GM21576 (cell line): ENCODE measurements around the gene B4GALT6.
A peak's percentile ranks its signal among the peaks of the same experiment; 100 is the strongest.
"Not testable (repeated sequence)": the region's sequence is repeated elsewhere in the genome, so short reads cannot be mapped to it uniquely, and the experiment has no call there.

ENCODE experiments used
- ATAC-seq: cut with Tn5 transposase; IDR thresholded peaks from one replicate; pipeline ENCODE4 v1.9.1; 2021; ENCODE audit warnings: mild to moderate bottlenecking, moderate library complexity; ENCODE audit not compliant: unreplicated experiment

Gene B4GALT6, protein sequence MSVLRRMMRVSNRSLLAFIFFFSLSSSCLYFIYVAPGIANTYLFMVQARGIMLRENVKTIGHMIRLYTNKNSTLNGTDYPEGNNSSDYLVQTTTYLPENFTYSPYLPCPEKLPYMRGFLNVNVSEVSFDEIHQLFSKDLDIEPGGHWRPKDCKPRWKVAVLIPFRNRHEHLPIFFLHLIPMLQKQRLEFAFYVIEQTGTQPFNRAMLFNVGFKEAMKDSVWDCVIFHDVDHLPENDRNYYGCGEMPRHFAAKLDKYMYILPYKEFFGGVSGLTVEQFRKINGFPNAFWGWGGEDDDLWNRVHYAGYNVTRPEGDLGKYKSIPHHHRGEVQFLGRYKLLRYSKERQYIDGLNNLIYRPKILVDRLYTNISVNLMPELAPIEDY

DNA sequence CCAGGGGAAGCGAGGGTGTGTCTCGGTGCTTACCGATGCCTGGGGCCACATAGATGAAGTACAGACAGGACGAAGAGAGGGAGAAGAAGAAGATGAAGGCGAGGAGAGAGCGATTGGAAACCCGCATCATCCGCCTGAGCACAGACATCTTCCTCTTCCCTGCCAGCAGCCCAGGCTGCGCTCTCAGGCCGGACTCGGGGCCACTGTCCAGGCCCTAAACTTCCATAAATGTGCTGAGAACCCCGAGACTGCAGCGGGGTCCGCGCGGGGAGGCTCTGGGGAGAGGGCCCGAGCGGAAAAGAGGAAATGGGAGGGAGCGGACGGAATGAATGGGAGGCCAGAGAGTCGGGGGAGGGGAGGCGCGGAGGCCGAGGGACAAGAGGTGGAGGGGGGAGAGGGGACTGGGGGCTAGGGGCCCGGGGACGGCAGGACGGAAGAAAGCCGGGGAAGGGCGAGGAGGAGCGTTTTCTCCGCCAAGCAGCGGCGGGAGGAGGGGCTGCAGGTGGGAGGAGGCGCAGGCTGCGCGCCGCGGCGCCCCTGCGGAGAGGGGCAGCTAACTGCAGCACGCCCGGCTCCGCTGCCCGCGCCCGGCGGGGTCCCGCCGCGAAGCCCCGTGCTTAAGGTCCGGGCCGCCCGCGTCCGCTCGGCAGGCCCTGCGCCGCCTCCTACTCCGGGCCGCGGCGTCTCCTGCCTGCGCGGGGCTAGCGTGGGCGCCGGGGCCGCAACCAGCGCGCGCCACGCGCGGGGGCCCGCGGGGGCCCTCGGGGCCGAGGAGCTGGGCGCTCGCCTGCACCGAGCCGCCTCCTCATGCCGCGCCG lies at the start of gene B4GALT6:
Gene B4GALT6 (minus strand): TSS at position 303 of the 818 bp plus-strand sequence. CDS start 155 bp downstream, at position 148.
- ATAC-seq, result peak; percentile 32

DNA sequence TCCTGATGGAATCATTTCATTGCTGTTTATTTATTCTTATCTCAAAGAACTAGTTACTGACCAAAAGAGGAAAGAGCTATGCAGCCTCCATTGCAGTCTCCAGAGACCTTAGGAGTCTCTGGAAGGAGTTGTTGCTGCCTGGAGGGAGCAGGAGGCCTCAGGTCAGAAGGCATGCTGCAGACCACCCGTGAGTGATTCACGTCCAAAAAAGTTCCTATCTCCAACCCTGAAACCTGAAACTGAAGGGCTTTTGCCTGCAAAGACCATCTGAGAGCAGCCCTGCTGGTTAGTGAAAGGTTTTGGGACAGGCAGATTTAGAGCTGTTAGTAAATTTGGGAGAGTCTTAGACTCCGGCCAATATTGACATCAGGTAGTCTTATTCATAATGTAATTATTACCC lies 47.2 kb upstream of the B4GALT6 start:
- ATAC-seq, result no peak

DNA sequence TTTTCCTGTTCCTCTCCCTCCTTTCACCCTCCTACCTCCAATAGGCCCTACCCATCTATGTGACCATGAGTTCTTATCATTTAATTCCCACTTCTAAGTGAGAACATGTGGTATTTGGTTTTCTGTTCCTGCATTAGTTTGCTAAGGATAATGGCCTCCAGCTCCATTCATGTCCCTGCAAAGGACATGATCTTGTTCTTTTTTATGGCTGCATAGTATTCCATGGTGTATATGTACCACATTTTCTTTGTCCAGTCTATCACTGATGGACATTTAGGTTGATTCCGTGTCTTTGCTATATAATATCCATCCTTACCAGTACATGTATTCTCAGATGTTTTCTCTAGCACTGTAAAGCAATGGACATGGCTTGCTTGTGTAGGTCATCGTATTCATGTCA lies 44.8 kb upstream of the B4GALT6 start:
- ATAC-seq, result not testable (repeated sequence)

DNA sequence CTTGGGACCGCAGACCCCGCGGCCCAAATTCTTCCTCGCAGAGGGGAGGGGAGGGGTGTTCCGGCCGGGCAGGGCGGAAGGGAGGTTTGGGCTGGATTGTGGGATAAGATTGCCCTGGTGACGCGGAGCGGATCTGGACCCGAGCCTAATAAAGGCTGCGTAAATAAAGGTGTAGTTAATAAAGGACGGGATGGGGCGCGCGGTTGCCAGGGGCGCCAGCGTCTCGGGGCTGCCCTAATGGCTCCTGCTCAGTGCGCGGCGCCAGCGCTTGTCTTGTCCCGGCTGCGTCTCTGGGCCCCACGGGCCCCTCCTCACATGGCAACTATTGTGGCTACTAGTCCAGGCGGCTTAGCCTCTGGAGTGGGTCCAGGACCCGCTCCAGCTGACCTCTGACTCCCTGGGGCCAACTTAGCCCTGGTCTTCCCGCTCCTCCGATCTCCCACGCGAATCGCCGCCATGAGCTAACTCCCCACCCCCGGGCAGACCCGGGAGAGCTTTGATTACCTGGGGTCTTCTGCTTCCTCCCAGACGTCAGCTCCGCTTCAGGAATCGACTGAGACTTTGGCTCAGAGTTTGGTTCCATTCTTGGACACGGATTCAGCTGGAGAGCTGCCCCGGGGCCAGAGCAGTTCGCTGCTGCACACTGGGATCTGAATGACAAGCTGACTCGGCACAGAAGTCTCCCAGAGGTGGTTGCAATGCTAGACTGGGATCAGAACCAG lies 39.8 kb upstream of the B4GALT6 start:
- ATAC-seq, result no peak

DNA sequence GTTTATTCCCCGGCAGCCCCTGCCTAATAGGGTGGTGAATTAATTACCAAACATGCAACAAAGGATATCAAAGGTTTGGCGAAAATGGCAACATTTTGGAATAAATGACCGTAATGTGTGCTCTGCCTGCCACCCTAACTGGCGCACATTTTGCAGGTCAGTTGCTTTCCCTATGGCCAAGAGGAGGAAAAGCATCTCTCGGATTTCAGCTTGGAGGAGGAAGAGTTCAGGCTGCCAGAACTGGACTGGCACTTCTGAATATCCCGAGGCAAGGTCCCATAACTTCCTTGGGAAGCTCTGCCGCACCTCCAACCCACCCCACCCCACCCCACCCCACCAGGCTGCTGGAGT lies 39.2 kb upstream of the B4GALT6 start:
- no peak for ATAC-seq

DNA sequence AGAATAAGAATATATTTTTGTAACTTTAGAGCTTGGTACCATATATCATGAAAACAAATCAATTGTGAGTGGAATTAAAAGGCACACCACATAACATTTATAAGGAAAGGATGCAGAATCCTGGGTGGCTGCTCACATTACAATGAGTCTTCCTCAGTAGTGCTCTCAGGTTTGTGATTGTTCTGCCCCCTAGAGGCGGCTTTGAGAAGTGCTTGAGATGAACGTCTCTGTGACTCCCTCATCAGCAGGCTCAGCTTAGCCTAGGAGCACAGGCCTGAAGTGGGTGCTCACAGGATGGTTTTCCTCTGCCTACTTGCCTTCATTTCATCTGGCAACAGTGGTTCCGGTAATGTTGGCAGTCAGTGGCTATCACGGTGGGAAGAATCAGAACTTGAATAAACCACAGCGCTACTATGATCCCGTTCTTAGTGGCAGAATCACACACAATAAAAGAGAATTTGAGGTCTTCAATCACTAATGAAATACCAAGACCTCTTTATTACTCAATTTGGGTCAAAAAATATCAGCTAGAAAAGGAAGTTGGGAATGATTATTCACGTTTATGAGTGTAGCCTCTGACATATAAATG lies 38.1 kb upstream of the B4GALT6 start:
- ATAC-seq, result peak; percentile 96

DNA sequence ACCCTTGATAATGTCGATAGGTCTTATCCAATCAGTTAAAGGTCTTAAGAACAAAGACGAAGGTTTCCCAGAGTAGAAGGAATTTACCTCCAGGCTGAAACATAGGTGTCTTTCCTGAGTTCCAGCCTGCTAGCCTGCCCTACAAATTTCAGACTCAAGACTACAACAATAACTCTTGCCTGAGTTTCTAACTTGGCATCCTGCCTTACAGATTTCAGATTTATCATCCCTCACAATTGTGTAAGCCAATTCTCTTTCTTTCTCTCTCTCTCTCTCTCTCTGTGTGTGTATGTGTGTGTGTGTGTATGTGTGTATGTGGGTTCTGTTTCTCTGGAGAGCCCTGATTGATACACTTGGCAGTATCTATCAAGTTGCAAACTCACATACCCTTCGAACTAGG lies 37.2 kb upstream of the B4GALT6 start:
- no peak for ATAC-seq

DNA sequence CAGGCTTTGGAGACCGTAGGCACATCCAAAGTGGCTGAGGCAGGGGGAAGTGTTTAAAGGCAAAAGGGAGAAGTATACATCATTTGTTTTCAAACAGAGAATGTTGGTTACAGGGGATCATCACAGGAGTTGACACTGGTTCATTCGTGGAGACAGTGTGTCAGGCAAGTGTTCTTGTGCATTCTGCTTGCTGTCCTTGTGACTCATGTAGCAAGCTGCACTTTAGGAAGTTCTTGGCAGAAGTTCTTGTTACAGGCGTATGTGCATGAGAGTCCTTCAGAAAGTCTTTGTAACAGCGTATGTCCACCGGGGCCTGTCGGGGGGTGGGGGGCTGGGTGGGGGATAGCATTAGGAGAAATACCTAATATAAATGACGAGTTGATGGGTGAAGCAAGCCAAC lies 36.5 kb upstream of the B4GALT6 start:
- no peak for ATAC-seq

DNA sequence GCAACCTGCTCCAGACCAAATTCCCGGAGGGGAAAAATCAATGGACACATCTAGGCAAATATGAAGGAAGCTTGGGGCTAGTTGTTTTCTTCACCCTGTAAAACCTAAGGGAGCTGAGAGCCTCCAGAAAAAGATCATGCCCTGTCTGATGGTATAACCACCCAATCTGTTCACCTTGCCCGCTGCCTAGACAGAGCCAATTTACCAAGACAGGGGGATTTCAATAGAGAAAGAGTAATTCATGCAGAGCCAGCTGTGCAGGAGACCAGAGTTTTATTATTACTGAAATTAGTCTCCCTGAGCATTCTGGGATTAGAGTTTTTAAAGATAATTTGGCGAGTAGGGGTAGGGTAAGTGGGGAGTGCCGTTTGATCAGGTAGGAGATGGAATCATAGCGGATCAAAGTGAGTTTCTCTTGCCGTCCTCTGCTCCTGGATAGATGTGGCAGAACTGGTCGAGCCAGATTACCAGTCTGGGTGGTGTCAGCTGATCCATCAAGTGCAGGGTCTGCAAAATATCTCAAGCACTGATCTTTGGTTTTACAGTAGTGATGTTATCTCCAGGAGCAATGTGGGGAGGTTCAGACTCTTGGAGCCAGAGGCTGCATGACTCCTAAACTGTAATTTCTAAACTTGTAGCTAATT lies 35.1 kb upstream of the B4GALT6 start:
- ATAC-seq, result no peak

DNA sequence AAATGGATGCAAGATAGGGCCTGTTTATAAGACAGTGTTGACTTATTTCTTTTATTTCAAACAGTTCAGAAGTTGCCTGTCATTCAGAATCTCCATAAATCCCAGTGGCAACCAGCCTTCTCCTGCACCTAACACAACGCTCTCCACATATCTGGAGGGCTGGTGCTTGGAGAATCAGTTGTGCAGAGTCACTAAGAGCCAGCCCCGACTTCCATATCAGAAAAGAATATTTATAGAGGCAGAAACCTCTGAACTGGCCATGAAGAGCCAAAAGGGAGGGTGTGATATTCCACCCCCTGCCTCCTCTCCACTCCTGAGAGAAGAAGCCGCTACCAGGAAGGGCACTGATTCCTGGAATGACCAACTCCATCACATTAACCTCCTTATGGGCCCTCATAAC lies 34.0 kb upstream of the B4GALT6 start:
- no peak for ATAC-seq

DNA sequence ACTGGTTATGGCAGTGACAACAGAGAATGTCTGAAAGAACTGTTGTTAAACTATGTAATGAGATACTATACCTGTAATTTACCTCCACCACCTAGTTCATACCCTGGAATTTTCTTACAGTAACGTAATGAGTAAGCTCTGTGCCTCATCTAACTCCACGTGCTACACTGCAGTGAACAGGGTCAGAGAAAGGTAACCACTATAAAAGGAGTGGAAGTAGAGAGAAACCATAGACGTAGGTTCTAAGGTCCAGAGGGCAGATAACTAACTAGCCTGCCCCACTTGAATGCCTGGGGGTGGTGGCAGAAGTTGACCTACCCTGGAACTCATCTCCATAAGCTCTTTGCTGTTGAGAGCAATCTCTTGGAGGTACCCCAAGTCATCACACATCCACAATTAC lies 32.0 kb upstream of the B4GALT6 start:
- no peak for ATAC-seq

DNA sequence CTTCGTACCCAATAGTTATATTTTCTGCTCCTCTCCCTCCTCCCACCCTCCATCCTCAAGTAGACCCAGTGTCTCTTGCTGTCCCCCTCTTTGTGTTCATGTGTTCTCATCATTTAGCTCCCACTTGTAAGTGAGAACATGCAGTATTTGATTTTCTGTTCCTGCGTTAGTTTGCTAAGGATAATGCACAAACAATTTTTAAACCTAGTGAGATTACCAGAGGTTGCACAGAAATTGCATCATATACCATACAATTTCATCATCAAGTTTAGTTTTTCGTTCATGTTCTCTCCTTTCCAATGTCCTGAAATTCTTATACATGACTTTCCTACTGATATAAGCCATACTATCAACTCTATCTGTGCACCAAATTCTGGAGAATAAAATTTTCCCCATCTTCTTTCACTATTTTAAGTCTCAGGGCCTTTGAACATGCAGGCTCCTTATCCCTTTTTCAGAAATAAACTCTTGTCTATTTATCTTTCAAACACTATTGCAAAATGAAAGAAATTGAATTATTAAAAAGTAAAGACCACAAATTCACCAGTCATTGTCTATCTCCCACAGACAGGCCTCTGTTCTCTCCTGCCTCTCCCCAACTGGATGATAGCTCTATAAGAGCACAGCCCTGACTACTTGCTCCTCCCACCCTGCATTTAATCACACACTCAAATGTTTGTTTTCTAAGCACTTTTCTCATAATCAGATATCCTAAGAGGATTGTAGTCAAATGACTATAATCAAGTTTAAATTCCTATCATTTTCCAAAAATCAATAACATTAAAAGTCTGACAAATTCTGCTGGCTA lies 27.2 kb upstream of the B4GALT6 start:
- no peak for ATAC-seq

DNA sequence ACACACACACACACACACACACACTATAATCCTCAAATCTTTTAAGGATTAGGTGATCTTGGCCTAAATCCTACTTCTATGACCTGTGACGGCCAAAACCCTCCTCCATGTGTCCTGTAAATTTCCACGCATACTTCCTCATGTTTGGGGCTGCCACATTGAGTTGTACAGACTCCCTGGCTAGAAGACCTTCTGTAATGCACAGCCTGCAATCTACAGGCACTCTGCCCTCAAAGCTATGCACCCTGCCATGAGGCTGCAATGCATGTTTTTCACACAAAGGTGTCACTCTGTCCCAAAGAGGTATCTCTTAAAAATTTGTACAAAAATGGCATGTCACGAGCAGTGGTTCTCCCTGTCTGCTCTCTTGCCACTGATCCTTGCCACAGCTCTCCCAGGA lies 26.4 kb upstream of the B4GALT6 start:
- no peak for ATAC-seq

DNA sequence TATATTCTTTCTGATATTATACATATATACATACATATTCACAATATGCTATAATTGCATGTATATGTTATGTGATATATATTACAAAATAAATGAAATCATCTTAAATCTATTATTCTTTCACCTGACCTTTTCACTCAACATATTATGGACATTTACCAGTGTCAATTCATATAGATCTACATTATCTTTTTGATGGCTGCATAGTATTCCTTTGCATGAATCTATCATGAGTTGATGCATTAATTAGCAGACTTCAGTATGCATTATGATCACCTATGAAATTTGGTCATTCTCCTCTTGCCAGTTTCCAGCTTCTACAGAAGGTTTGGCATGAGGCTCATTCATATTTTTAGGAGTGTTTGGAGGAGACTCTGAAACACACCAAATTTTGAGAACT lies 23.4 kb upstream of the B4GALT6 start:
- ATAC-seq, result no peak

DNA sequence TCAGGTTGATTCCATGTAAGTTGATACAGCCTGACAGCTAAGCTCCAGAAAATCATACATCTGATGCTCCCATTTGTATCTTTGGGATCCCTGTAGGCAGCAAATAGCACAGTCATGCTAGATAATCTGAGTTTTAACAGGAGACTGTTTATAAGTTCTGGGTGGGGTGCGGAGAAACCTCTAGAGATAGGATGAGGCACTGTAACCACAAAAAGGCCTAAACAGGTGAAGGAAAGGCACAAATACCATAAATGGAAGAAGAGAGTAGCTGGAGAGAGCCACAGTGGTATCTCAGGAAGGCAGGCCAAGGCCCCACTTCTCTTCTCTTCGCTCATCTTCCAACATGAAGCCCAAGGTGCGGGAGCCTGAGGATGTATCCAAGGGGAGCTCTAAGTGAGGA lies 18.1 kb upstream of the B4GALT6 start:
- ATAC-seq, result no peak

DNA sequence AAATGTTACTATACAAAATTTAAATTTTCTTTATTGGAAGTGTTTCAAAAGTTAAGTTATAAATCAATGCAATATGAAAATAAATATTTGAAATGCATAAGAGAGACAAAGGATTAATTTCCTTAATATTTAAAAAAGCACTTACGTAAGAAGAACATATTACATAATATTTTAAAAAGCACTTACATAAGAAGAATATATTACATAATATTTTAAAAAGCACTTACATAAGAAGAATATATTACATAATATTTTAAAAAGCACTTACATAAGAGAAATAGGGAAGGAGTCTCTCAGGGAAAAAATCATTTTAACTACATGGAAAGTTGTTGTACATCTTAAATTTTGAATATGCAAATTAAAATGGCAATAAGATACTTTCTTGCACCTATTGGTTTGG lies 17.4 kb upstream of the B4GALT6 start:
- no peak for ATAC-seq

DNA sequence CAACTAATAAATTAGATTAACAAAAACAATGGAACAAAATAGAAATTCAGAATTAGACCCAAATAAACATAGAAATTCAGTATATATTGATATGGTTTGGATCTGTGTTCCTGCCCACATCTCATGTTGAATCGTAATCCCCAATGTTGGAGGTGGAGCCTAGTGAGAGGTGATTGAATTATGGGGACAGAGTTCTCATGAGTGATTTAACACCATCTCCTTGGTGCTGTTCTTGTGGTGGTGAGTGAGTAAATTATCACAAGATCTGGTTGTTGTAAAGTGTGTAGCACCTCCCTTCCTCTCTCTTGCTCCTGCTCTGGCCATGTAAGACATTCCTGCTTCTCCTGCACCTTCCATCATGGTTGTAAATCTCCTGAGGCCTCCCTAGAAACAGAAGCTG lies 16.6 kb upstream of the B4GALT6 start:
- ATAC-seq, result no peak

DNA sequence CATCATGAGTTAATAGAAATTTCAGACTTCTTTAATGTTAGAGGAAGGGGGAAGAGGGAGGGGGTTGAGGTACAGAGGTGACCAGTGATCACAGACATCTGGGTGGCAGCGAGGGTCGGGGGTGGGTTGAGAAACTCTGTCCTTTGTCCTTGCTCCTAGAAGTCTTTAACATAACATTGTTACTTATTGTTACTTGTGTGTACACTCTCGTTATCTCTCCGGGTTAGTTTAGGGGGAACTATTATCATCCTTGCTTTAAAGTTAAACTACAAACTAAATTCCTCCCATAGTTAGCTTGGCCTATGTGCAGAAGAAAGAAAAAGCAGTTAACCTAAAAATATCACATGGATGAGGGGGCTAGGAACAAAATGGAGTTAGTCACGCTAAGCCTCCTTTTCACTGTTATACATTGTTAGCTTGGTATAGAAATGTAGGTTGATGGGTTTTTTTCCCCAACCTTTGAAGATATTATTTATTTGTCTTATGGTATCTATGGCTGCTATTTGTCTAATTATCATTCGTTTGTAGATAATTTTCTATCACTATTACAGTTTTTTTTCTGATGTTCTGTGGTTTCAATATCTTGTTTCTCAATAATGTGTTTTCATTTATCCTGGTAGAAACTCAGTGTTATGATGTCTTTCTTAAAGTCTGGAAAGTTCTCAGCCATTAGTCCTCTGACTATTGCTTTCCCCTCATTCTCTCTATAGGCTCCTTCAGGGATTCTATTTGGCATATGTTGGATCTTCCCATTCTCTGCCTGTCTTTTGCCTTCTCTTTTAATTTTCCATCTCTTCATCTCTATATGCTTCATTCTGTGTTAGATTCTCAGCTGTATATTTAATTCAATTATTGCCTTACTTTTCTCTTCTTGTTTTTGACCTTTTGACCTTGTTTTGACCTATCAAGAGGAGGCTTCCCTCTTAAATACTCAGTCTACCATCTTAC lies 13.2 kb upstream of the B4GALT6 start:
- ATAC-seq, result no peak

DNA sequence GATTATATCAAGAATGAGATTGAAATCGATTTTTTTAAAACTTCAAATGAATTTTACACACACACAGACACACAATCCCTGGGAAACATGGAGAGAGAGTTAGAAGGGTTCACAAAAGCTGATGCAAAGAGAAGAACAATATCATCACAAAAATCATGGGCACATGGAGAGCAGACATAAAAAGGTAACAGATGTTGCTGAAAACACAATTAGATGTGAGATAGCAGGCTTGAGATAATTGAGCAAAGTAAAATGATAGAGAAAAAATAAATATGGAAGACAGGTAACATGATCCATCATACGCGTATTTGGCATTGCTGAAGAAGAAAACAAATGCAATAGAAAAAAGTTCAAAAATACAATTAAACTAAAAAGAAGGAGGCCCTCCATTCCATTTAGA lies 11.6 kb upstream of the B4GALT6 start:
- no peak for ATAC-seq
